Erythroblast (primary cell): Measurements from ENCODE around the gene CAMK4.

Experiments used
- DNase-seq, 2 experiments: peaks; one replicate each; lab custom pipeline; 2025; lab: John Stamatoyannopoulos, UW
- GATA1 ChIP-seq: IDR thresholded peaks from 2 replicates; pipeline ENCODE4 v1.6.1; 2011; ENCODE audit warnings: low read depth, mild to moderate bottlenecking, control low read depth, low read length, moderate library complexity
- POLR2A ChIP-seq: IDR thresholded peaks from 2 replicates; pipeline ENCODE4 v1.6.1; 2011; ENCODE audit warnings: mild to moderate bottlenecking, low read length

Gene CAMK4

GRCh38 chr5:111383288-111383970, 159.2 kb downstream of the CAMK4 start:
- no peak for DNase-seq
- TF ChIP-seq GATA1 (no peak), POLR2A (no peak)

DNA sequence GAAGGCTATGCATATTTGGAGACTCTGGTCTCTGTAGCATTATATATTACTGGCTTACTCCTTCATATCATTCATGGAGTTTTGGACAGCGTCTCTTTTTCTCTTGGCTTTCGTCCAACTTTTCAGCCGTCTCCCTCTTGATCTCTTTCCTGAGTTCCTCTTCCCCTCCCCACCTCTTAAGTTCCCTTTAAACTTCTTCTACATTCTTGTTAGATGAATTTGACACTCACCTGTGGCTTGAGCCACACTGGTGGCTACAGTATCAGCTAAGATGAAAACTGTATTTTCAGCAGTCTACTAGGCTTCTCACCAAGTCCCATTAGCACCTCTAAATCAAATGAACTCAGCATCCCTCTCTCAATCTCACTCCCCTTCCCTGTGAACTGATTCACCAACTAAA, 160.0 kb downstream of the CAMK4 start:
- DNase-seq: no peak
- no peak for TF ChIP-seq GATA1
- no peak for TF ChIP-seq POLR2A

DNA sequence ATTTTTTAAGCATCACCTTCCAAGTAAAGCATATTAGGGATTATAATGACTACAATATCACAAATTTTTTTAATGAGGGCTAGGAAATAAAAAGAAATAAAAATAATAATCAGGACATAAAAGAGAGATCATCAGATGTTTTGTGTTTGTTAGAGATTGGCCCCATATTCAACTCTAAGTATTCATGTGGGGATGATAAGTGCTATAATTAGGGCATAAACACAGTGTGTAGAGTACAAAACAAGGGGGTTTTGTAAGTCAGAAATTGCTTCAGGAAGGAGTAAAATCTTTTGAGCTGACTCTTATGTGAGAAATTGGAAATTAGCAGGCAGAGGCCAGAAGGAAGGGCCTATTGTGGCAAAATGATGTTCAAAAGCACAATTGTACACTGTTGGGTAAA, 160.9 kb downstream of the CAMK4 start:
- TF ChIP-seq GATA1 (no peak), POLR2A (no peak)
- DNase-seq: no peak

- no peak for DNase-seq
- TF ChIP-seq GATA1: no peak
- TF ChIP-seq POLR2A: no peak
Observed at GRCh38 chr5:111385970-111386831, 162.0 kb downstream of the CAMK4 start.

- TF ChIP-seq GATA1 (no peak), POLR2A (no peak)
- DNase-seq: no peak
Observed at GRCh38 chr5:111386832-111387162, 162.6 kb downstream of the CAMK4 start.

- DNase-seq: no peak
- TF ChIP-seq GATA1: no peak
- no peak for TF ChIP-seq POLR2A
Observed at GRCh38 chr5:111387361-111387760, 163.2 kb downstream of the CAMK4 start.

DNA sequence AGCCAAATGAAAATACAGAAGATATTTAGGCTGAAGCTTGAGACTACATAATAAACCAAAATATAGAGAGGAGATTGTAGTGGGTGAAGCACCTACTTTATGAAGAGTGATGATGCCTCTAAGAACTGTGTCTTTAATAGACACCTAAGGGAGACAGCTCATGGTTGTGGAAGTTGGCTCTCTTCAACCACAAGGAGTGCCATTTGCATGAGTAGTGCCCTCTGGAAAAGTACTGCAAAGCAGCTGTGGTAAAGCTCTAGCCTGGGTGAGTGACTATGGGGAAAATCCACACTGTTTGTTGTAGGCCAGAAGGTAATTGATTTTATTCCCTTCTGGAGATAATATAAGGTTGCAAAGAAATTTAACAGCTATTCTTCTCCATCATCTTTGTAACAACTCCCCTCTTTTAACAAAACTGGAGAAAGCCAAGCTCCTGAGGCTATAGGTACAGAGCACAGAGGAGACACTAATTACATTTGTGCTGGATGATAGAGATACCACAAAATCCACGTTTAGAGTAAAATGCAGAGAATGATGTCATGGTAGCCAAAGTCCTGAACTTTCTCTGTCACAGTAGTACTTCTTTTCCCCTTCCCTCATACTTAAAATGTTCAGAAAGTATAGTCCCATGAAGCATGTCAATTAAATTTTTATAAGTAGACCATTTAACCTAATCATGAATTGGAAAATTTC, 165.4 kb downstream of the CAMK4 start:
- DNase-seq: no peak

GRCh38 chr5:111392181-111392580, 168.0 kb downstream of the CAMK4 start:
- DNase-seq: no peak
- TF ChIP-seq GATA1 (no peak), POLR2A (no peak)

More for the DNA sequence above, 165.4 kb downstream of the CAMK4 start:
- no peak for TF ChIP-seq GATA1
- TF ChIP-seq POLR2A: no peak

- TF ChIP-seq POLR2A (no peak), GATA1 (no peak)
- no peak for DNase-seq
Observed at GRCh38 chr5:111394586-111394985, 170.4 kb downstream of the CAMK4 start.

DNA sequence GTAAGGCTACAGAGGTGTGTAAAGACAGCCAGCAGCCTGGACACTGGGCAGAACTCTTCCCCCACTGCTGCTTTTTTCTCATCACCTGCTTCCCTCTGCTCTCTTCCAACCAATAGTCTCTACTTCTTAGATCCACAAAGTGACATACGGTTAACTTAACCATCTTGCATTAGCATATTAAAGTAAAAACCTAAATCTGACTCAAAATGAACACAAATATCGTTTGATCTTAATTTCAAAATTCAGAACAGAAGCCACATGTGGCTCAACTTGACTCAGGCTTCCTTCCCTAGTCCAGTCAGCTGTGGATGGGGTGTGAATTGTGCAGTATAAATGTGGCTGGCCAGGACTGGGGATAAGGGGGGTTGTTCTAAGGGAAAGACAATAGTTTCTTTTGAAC, 173.8 kb downstream of the CAMK4 start:
- TF ChIP-seq GATA1 (no peak), POLR2A (no peak)
- no peak for DNase-seq

- no peak for DNase-seq
- TF ChIP-seq POLR2A (no peak), GATA1 (no peak)
Observed at GRCh38 chr5:111399113-111399512, 174.9 kb downstream of the CAMK4 start.

GRCh38 chr5:111401906-111402305, 177.7 kb downstream of the CAMK4 start:
- DNase-seq: no peak
- TF ChIP-seq POLR2A (no peak), GATA1 (no peak)

DNA sequence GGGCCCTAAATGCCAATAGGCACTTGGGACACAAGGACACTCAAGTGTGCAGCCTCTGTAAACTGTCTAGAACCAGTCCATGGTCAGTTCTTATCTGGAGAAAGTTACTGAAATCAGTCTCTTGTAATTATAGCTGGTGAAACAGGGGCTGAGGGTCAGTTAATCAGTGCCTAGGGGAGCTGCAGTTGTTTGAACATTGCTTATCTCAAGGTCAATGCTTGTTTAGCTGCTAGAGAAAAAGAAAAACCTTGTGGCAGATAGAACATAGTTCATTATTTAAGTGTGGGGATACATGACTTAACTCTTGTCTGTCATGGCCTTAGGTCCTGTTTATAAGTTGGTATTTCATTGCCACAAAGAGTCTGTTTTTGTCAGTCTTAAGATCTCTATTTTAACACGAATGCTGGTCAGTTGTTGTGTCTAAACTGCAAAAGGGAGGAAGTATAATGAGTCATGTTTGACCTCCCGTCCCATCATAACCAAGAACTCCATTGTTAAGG, 180.1 kb downstream of the CAMK4 start:
- no peak for TF ChIP-seq GATA1
- TF ChIP-seq POLR2A: no peak
- no peak for DNase-seq

GRCh38 chr5:111407562-111407961, 183.4 kb downstream of the CAMK4 start:
- no peak for TF ChIP-seq GATA1
- no peak for TF ChIP-seq POLR2A
- DNase-seq: no peak
